RWPE1 (cell line): ENCODE measurements around the gene LSR.
A peak's percentile ranks its signal among the peaks of the same experiment; 100 is the strongest.

Source experiments
- CTCF ChIA-PET: fragments of 350-600 bp; sonication (Branson Sonifier 250); formaldehyde crosslinking; extraction: SDS; loops from one replicate; lab custom pipeline; 2021; lab: Yijun Ruan, JAX
- POLR2A ChIA-PET: fragments of 400-600 bp; formaldehyde crosslinking; extraction: SDS; loops from one replicate; lab custom pipeline; 2020; ENCODE audit warnings: antibody characterized with exemption; ENCODE audit not compliant: low non-redundant PET; lab: Yijun Ruan, JAX
- DNase-seq: peaks from one replicate; pipeline ENCODE4 v3.0.0; 2012; ENCODE audit warnings: low spot score
- H3K27ac ChIP-seq: fragments of 450-650 bp; 2 replicates; pipeline ENCODE4 v1.5.1; 2017
- TF ChIP-seq, protein P1 (sequence below): fragments of 450-650 bp; conservative IDR thresholded peaks from 2 replicates; pipeline ENCODE4 v1.5.1; 2017; ENCODE audit warnings: low read depth, mild to moderate bottlenecking

Gene LSR

DNA sequence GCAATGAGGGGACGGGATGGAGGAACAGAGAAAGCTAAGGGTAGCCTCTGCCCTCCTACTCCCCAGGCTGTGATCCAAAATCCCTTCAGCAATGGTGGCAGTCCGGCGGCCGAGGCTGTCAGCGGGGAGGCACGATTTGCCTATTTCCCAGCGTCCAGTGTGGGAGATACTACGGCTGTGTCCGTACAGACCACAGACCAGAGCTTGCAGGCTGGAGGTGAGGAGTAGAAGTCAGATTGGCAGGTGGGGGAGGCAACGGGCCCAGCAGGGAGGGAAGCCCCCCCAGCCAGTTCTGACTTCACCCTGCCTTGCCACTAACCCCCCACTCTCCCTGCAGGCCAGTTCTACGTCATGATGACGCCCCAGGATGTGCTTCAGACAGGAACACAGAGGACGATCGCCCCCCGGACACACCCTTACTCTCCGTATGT, 21.6 kb downstream of the LSR start:
- TF ChIP-seq, protein P1, sequence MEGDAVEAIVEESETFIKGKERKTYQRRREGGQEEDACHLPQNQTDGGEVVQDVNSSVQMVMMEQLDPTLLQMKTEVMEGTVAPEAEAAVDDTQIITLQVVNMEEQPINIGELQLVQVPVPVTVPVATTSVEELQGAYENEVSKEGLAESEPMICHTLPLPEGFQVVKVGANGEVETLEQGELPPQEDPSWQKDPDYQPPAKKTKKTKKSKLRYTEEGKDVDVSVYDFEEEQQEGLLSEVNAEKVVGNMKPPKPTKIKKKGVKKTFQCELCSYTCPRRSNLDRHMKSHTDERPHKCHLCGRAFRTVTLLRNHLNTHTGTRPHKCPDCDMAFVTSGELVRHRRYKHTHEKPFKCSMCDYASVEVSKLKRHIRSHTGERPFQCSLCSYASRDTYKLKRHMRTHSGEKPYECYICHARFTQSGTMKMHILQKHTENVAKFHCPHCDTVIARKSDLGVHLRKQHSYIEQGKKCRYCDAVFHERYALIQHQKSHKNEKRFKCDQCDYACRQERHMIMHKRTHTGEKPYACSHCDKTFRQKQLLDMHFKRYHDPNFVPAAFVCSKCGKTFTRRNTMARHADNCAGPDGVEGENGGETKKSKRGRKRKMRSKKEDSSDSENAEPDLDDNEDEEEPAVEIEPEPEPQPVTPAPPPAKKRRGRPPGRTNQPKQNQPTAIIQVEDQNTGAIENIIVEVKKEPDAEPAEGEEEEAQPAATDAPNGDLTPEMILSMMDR: no peak
- no peak for DNase-seq
- ChIA-PET POLR2A (no interaction called here), CTCF (interaction anchor here (0.7 kb wide), 1 partner anchor 142 kb away, joined by 3 read pairs; no protein-coding TSS in a partner anchor)
- H3K27ac ChIP-seq: peak overlapping the region; percentile 95

DNA sequence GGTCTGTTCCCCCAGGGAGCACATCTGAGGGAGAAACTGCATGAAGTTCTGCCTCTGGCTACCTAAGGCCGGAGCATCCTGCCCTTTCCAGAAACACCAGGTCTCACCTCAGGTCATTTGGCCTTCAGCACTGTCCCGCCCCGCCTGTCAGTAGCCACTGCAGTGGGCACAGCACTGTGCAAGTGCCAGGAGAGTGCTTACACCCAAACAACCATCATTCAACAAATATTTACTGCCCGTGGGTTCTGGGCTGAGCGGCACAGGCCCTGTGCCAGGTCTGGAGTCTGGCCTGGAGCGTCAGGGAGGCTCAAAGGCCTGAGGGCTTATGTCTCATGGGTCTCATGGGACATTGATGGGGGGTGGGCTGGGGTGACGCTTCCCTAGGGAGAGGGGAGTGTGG, 22.7 kb downstream of the LSR start:
- ChIA-PET POLR2A (no interaction called here), CTCF (interaction anchor here (0.6 kb wide), 1 partner anchor 62 kb away, joined by 4 read pairs; no protein-coding TSS in a partner anchor)
- no peak for DNase-seq
- no peak overlapping the region; the same call in 1 of the 2 replicates for H3K27ac ChIP-seq
- TF ChIP-seq, protein P1: no peak

DNA sequence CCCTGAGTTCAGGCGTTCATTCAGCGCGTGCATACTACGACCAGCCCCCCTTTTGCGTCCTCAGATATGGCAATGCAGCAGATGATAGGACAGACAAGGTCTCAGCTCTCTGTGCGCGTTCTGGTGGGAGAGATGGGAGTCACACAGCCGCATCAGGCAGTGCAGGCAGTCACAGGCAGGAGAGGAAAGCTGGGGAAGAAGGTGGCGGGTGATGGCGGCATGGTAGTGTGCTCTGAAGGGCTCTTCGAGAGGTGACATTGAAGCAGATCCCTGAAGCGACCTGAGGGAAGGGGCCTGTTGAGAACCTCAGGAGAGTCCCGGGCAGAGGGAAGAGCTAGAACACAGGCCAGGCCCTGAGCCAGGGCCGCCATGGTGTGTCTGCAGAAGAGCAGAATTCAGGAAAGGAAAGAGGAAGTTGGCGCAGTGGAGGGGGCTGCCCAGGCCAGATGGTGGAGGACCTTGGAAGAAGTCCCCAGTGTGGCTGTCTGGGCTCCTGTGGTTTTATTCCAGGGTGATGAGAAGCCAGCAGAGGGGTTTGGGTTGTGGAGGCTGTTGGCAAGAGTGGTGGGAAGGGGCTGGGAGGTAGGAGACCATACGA, 23.4 kb downstream of the LSR start:
- no peak overlapping the region for H3K27ac ChIP-seq
- TF ChIP-seq, protein P1: no peak
- ChIA-PET POLR2A (interaction anchor here (0.5 to 0.7 kb wide), 2 partner anchors 47 to 152 kb away, joined by 3 read pairs; no protein-coding TSS in a partner anchor), CTCF (interaction anchor here (0.6 kb wide), 1 partner anchor 61 kb away, joined by 4 read pairs; no protein-coding TSS in a partner anchor)
- DNase-seq: no peak

DNA sequence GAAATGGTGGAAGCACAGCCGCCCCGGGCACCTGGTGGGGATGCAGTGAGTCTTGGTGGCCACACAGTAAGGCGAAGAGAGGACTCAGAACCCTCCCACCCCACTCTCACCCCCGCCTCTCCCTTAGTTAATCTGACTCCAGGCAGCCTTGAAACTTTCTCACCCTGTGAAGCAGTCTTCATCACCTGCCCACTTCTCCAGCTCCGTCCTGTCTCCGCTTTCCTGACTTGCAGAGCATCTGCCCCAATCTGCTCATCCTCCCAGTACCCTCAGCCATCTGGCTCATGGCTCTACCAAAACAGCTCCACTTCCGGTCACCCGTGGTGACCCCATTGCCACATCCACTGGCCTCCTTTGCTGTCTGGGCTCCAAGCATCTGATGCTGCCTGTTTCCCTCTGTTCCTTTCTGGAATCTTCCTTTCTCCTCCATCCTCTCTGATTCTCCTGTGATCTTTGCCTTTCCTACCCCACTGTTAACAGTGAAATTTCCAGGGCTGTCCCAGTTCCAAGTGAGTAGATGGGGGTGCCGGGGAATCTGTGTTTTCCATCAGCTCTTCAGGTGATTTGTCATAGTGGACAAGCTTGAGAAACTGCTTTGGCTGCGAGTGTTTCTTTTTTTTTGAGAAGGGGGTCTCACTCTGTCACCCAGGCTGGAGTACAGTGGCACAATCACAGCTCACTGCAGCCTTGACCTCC, 24.3 kb downstream of the LSR start:
- H3K27ac ChIP-seq: peak overlapping the region; percentile 44
- TF ChIP-seq, protein P1: no peak
- POLR2A ChIA-PET: interaction anchor here (0.7 kb wide), 1 partner anchor 46 kb away, joined by 3 read pairs; no protein-coding TSS in a partner anchor
- CTCF ChIA-PET: interaction anchor here (0.5 kb wide), 1 partner anchor 201 kb away, joined by 5 read pairs; no protein-coding TSS in a partner anchor
- no peak for DNase-seq

DNA sequence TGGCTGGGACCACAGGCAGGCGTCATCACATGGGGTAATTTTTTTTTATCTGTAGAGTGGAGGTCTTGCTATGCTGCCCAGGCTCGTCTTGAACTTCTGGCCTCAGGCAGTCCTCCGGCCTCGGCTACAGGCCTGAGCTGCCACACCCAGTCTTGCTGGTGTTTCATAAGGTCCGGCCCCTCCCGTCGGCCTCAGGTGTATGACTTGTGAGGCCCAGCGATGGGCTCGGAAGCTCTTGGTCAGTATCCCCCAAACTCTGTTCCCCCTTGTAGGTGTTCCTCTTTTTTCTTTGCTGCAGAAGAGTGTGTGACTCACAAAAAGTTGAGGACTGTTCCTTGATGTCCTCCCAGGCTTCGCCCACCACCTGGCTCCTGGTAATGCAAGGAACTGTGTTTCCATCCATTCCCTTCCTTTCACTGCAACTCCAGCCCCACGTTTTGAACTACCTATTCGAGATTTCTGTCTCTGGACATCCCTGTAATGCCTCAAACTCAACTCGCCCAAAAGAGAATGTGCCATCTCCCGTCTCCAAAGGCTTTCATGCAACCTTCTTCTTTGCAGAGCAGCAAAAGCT, 25.0 kb downstream of the LSR start:
- peak overlapping the region; percentile 44 for H3K27ac ChIP-seq
- ChIA-PET POLR2A (no interaction called here), CTCF (interaction anchor here (0.7 kb wide), 1 partner anchor 426 kb away, joined by 3 read pairs; no protein-coding TSS in a partner anchor)
- no peak for DNase-seq
- TF ChIP-seq, protein P1: no peak

DNA sequence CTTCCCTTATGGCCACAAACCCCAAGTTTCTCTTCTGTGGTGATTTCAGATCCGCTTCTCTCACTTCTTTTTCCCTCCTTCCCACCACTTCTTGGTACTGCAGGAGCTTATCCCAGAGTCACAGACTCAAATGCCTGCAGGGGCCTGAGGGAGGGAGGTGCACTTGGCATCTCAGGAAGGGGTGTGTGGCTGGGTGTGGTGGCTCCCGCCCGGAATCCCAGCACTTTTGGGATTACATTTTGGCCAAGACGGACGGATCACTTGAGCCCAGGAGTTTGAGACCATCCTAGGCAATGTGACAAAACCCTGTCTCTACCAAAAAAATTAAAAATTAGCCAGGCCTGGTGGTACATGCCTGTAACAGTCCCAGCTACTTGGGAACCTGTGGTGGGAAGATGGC, 25.5 kb downstream of the LSR start:
- TF ChIP-seq, protein P1: no peak
- no peak for DNase-seq
- ChIA-PET CTCF (interaction anchor here (0.7 kb wide), 1 partner anchor 425 kb away, joined by 3 read pairs; no protein-coding TSS in a partner anchor), POLR2A (no interaction called here)
- peak overlapping the region; percentile 44 for H3K27ac ChIP-seq
